A673 (cell line): Measurements from ENCODE around the gene ZG16.

ENCODE experiments used
- CTCF ChIP-seq: fragments of 300-800, 200-600 bp; sonication (generic); conservative IDR thresholded peaks from 2 replicates; pipeline ENCODE4 v1.5.1; 2017; ENCODE audit warnings: low read depth, mild to moderate bottlenecking, antibody characterized with exemption, low read length, moderate library complexity, mixed read lengths
- EZH2 ChIP-seq: fragments of 200-600 bp; sonication (generic); IDR thresholded peaks from 2 replicates; pipeline ENCODE4 v1.6.1; 2017; ENCODE audit warnings: borderline replicate concordance, low read depth, mild to moderate bottlenecking, mixed read lengths, antibody characterized with exemption, low read length; ENCODE audit not compliant: poor library complexity, severe bottlenecking

GRCh38 chr16:29806641-29807425, 28.8 kb downstream of the ZG16 start:
- TF ChIP-seq CTCF = no peak
- no peak for TF ChIP-seq EZH2
